SK-N-SH treated with all-trans-retinoic acid at 6 μM for 48 hours (cell line): ENCODE measurements around the gene SLC16A6.

Source experiments
- ATAC-seq: fragments of 200-7000 bp; cut with Tn5 transposase; 3 replicates; pipeline ENCODE4 v1.9.1; 2020; ENCODE audit warnings: mild to moderate bottlenecking, moderate library complexity
- CSDC2 ChIP-seq: fragments of 250-450 bp; sonication (Bioruptor Pico); IDR thresholded peaks from 2 replicates; pipeline ENCODE4 v1.5.0; 2020; ENCODE audit warnings: mild to moderate bottlenecking, moderate library complexity
- ESRRG ChIP-seq: fragments of 250-450 bp; sonication (Bioruptor Pico); IDR thresholded peaks from 2 replicates; pipeline ENCODE4 v1.6.1; 2021; ENCODE audit warnings: mild to moderate bottlenecking
- GLIS3 ChIP-seq: fragments of 250-450 bp; sonication (Bioruptor Pico); IDR thresholded peaks from 2 replicates; pipeline ENCODE4 v1.5.0; 2020; ENCODE audit warnings: mild to moderate bottlenecking, moderate library complexity
- ISL1 ChIP-seq: fragments of 250-450 bp; sonication (Bioruptor Pico); IDR thresholded peaks from 2 replicates; pipeline ENCODE4 v2.1.2; 2022; ENCODE audit warnings: mild to moderate bottlenecking, moderate library complexity
- OSR1 ChIP-seq: fragments of 250-450 bp; sonication (Bioruptor Pico); IDR thresholded peaks from 2 replicates; pipeline ENCODE4 v1.8.0; 2022; ENCODE audit warnings: moderate library complexity, mild to moderate bottlenecking, inconsistent platforms
- POU6F1 ChIP-seq: fragments of 250-450 bp; sonication (Bioruptor Pico); IDR thresholded peaks from 2 replicates; pipeline ENCODE4 v1.8.0; 2021; ENCODE audit warnings: low read depth, mild to moderate bottlenecking, moderate library complexity, borderline replicate concordance
- PPARA ChIP-seq: fragments of 250-450 bp; sonication (Bioruptor Pico); IDR thresholded peaks from 2 replicates; pipeline ENCODE4 v1.5.0; 2020; ENCODE audit warnings: mild to moderate bottlenecking, borderline replicate concordance
- SNAI2 ChIP-seq: fragments of 250-450 bp; sonication (Bioruptor Pico); IDR thresholded peaks from 2 replicates; pipeline ENCODE4 v1.5.0; 2020; ENCODE audit warnings: mild to moderate bottlenecking, moderate library complexity
- TCF4 ChIP-seq: fragments of 250-450 bp; sonication (Bioruptor Pico); IDR thresholded peaks from 2 replicates; pipeline ENCODE4 v1.8.0; 2021; ENCODE audit warnings: mild to moderate bottlenecking, moderate library complexity, borderline replicate concordance
- TOX ChIP-seq: fragments of 250-450 bp; sonication (Bioruptor Pico); IDR thresholded peaks from 2 replicates; pipeline ENCODE4 v1.8.0; 2021; ENCODE audit warnings: mild to moderate bottlenecking, moderate library complexity, borderline replicate concordance
- ZC3H10 ChIP-seq: fragments of 250-450 bp; sonication (Bioruptor Pico); IDR thresholded peaks from 2 replicates; pipeline ENCODE4 v1.5.1; 2021; ENCODE audit warnings: mild to moderate bottlenecking, moderate library complexity
- ZFP3 ChIP-seq: fragments of 250-450 bp; sonication (Bioruptor Pico); IDR thresholded peaks from 2 replicates; pipeline ENCODE4 v1.5.0; 2020; ENCODE audit warnings: mild to moderate bottlenecking, moderate library complexity
- ZFP30 ChIP-seq: fragments of 450-650 bp; formaldehyde crosslinking; IDR thresholded peaks from 2 replicates; pipeline ENCODE4 v1.5.0; 2022; ENCODE audit warnings: mild to moderate bottlenecking, moderate library complexity
- ZNF8 ChIP-seq: fragments of 450-650 bp; formaldehyde crosslinking; IDR thresholded peaks from 2 replicates; pipeline ENCODE4 v1.5.0; 2020; ENCODE audit warnings: mild to moderate bottlenecking, moderate library complexity
- TF ChIP-seq, protein P1 (sequence below): fragments of 250-450 bp; sonication (Bioruptor Pico); IDR thresholded peaks from 2 replicates; pipeline ENCODE4 v1.8.0; 2020; ENCODE audit warnings: mild to moderate bottlenecking, moderate library complexity, borderline replicate concordance
- TF ChIP-seq, protein P2 (sequence below): fragments of 250-450 bp; sonication (Bioruptor Pico); IDR thresholded peaks from 2 replicates; pipeline ENCODE4 v1.5.0; 2020; ENCODE audit warnings: mild to moderate bottlenecking, moderate library complexity
- TF ChIP-seq, protein P3 (sequence below): fragments of 250-450 bp; sonication (Bioruptor Pico); IDR thresholded peaks from 2 replicates; pipeline ENCODE4 v1.5.1; 2021; ENCODE audit warnings: mild to moderate bottlenecking, moderate library complexity

The SLC16A6 gene

DNA sequence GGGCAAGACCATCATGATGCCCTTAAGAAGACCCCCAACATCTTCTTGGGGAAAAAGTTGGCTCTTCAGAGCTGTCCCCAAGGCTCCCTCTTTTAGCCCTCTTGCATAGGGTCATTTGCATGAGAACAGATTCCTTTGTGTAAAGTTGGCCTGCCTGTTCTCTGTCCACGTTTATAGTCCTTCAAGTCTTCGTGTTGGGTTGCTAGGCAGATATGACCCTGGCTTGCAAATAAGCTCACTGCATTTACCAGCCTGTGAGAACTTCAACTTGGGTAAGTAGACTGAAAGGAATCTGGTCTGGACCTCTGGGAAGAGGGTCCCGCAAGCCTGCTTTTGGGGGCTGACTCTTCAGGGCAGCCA lies 3.2 kb upstream of the SLC16A6 start:
- TF ChIP-seq POU6F1 (CRISPR knock-in tag) (no peak), PPARA (CRISPR knock-in tag) (no peak), ZC3H10 (CRISPR knock-in tag) (no peak), TCF4 (CRISPR knock-in tag) (no peak), ZFP30 (no peak), OSR1 (CRISPR knock-in tag) (no peak), GLIS3 (CRISPR knock-in tag) (no peak), ZNF8 (CRISPR knock-in tag) (no peak), ESRRG (no peak), CSDC2 (no peak)
- TF ChIP-seq, protein P1, sequence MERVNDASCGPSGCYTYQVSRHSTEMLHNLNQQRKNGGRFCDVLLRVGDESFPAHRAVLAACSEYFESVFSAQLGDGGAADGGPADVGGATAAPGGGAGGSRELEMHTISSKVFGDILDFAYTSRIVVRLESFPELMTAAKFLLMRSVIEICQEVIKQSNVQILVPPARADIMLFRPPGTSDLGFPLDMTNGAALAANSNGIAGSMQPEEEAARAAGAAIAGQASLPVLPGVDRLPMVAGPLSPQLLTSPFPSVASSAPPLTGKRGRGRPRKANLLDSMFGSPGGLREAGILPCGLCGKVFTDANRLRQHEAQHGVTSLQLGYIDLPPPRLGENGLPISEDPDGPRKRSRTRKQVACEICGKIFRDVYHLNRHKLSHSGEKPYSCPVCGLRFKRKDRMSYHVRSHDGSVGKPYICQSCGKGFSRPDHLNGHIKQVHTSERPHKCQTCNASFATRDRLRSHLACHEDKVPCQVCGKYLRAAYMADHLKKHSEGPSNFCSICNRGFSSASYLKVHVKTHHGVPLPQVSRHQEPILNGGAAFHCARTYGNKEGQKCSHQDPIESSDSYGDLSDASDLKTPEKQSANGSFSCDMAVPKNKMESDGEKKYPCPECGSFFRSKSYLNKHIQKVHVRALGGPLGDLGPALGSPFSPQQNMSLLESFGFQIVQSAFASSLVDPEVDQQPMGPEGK (CRISPR knock-in tag): no peak
- TF ChIP-seq, protein P2, sequence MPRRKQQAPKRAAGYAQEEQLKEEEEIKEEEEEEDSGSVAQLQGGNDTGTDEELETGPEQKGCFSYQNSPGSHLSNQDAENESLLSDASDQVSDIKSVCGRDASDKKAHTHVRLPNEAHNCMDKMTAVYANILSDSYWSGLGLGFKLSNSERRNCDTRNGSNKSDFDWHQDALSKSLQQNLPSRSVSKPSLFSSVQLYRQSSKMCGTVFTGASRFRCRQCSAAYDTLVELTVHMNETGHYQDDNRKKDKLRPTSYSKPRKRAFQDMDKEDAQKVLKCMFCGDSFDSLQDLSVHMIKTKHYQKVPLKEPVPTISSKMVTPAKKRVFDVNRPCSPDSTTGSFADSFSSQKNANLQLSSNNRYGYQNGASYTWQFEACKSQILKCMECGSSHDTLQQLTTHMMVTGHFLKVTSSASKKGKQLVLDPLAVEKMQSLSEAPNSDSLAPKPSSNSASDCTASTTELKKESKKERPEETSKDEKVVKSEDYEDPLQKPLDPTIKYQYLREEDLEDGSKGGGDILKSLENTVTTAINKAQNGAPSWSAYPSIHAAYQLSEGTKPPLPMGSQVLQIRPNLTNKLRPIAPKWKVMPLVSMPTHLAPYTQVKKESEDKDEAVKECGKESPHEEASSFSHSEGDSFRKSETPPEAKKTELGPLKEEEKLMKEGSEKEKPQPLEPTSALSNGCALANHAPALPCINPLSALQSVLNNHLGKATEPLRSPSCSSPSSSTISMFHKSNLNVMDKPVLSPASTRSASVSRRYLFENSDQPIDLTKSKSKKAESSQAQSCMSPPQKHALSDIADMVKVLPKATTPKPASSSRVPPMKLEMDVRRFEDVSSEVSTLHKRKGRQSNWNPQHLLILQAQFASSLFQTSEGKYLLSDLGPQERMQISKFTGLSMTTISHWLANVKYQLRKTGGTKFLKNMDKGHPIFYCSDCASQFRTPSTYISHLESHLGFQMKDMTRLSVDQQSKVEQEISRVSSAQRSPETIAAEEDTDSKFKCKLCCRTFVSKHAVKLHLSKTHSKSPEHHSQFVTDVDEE (CRISPR knock-in tag): no peak
- TF ChIP-seq, protein P3, sequence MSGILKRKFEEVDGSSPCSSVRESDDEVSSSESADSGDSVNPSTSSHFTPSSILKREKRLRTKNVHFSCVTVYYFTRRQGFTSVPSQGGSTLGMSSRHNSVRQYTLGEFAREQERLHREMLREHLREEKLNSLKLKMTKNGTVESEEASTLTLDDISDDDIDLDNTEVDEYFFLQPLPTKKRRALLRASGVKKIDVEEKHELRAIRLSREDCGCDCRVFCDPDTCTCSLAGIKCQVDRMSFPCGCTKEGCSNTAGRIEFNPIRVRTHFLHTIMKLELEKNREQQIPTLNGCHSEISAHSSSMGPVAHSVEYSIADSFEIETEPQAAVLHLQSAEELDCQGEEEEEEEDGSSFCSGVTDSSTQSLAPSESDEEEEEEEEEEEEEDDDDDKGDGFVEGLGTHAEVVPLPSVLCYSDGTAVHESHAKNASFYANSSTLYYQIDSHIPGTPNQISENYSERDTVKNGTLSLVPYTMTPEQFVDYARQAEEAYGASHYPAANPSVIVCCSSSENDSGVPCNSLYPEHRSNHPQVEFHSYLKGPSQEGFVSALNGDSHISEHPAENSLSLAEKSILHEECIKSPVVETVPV: no peak
- no peak for ATAC-seq

DNA sequence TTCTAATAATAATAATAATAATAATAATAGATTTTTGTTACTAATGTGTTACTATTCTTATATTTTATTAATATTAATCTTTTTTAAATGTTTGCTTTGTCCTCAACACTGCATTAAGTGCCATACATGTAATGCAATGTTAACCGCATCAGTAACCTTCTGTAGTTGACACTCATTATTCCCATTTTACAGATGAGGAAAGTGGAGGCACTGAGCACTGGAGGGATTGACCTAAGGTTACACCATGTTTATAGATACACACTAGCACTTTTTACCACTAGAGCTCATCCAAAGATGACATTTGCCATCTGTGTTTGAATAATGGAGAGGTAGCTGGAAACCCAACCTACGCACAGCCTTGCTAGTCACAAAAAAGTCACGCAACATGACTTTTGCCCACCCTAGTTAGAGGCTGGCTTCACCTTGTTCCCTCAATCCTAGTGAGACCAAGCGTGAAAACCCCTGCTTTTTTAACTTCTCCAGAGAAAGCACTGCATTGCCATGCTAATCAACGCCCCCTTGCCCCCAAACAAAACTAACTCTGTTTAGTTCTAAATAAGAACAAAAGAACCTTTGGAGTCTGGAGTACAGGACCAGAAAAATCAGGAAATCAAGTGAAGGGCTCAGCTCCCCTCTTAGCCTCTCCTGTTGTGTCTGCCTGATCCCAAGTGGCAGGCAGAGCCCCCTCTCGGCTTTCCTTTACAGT lies 2.7 kb upstream of the SLC16A6 start:
- ATAC-seq: no peak
- TF ChIP-seq OSR1 (CRISPR knock-in tag) (no peak), POU6F1 (CRISPR knock-in tag) (no peak)
- TF ChIP-seq, protein P3: no peak

- no peak for ATAC-seq
- TF ChIP-seq ESRRG (no peak), ZFP3 (CRISPR knock-in tag) (no peak), ISL1 (CRISPR knock-in tag) (no peak), TOX (no peak), ZNF8 (CRISPR knock-in tag) (no peak), ZC3H10 (CRISPR knock-in tag) (no peak), SNAI2 (CRISPR knock-in tag) (no peak), ZFP30 (no peak)
These were observed 1.7 kb upstream of the SLC16A6 start for GRCh38 chr17:68292689-68293040.
